Endothelial cell of umbilical vein (primary cell): Measurements from ENCODE around the gene AGTPBP1. TPM values are rescaled to one million over a fixed set of nuclear protein-coding genes. Genes with fewer than 3 reads are reported as not detected.

Experiments
- BruUV-seq: library from RNA; stranded (reverse); fragments of 400-500 nt; replicated peaks from 2 replicates; lab custom pipeline; 2021; lab: Mats Ljungman, UMichigan
- CTCF ChIA-PET: fragments of 300-600, 350-600 bp; sonication (Branson Sonifier 250); formaldehyde crosslinking; loops from one replicate; lab custom pipeline; 2021; ENCODE audit warnings: antibody characterized with exemption, inconsistent platforms; lab: Charles Lee
- POLR2A ChIA-PET: fragments of 300-600, 350-600 bp; sonication (Branson Sonifier 250); formaldehyde crosslinking; loops from one replicate; lab custom pipeline; 2021; ENCODE audit warnings: antibody characterized with exemption, inconsistent platforms; lab: Charles Lee
- DNase-seq: peaks from one replicate; pipeline ENCODE4 v3.0.0-alpha.2; 2011; ENCODE audit warnings: low read depth, low spot score
- FAIRE-seq: peaks from 2 replicates; lab custom pipeline; 2011; peaks lifted over from hg19 to GRCh38; lab: Jason Lieb, UNC
- H2AFZ ChIP-seq: 2 replicates; pipeline ENCODE4 v1.6.0; 2012; ENCODE audit warnings: low read depth, low read length, control low read depth, inconsistent platforms
- H3K27ac ChIP-seq: 2 replicates; pipeline ENCODE4 v1.5.1; 2011; ENCODE audit warnings: low read depth, mild to moderate bottlenecking, control low read depth, low read length, moderate library complexity; ENCODE audit not compliant: insufficient read depth
- H3K27me3 ChIP-seq, 2 experiments: 2 replicates each; pipeline versions ENCODE4 v1.6.0 to v1.6.1; 2011; ENCODE audit warnings: low read length in 2 of 2, mixed read lengths in 1 of 2; ENCODE audit not compliant: control insufficient read depth in 2 of 2, insufficient read depth in 2 of 2
- H3K36me3 ChIP-seq, 2 experiments: 2 replicates in 1 of 2; 3 replicates in 1 of 2; pipeline ENCODE4 v1.5.1; 2011; ENCODE audit warnings: low read length in 2 of 2, mild to moderate bottlenecking in 1 of 2, moderate library complexity in 1 of 2; ENCODE audit not compliant: control insufficient read depth in 2 of 2, insufficient read depth in 2 of 2; ENCODE audit errors: extremely low read depth in 1 of 2
- H3K4me1 ChIP-seq: 3 replicates; pipeline ENCODE4 v1.5.1; 2011; ENCODE audit warnings: mild to moderate bottlenecking, low read length; ENCODE audit not compliant: control insufficient read depth, insufficient read depth; ENCODE audit errors: extremely low read depth
- H3K4me2 ChIP-seq: 2 replicates; pipeline ENCODE4 v1.6.1; 2011; ENCODE audit warnings: low read length, control low read depth, mixed read lengths; ENCODE audit not compliant: insufficient read depth
- H3K4me3 ChIP-seq, 3 experiments: fragments of 200-600 bp in 1 of 3; sonication (generic), shearing (Covaris generic) in 1 of 3; replicated peaks in 1 of 3; 2 replicates each; pipeline ENCODE4 v1.5.1; 2011 to 2016; ENCODE audit warnings: control low read depth in 3 of 3, low read length in 3 of 3, mild to moderate bottlenecking in 2 of 3, inconsistent platforms in 1 of 3, low read depth in 1 of 3, moderate library complexity in 1 of 3; ENCODE audit not compliant: insufficient read depth in 1 of 3
- H3K79me2 ChIP-seq: 2 replicates; pipeline ENCODE4 v1.6.0; 2012; ENCODE audit warnings: low read length, inconsistent platforms; ENCODE audit not compliant: control insufficient read depth, insufficient read depth
- H3K9ac ChIP-seq: replicated peaks from 2 replicates; pipeline ENCODE3; 2011; ENCODE audit warnings: low read length, control low read depth; ENCODE audit not compliant: insufficient read depth; ENCODE audit errors: extremely low read depth
- H3K9me1 ChIP-seq: replicated peaks from 3 replicates; pipeline ENCODE4 v1.6.0; 2011; ENCODE audit warnings: mild to moderate bottlenecking, low read length; ENCODE audit not compliant: control insufficient read depth, insufficient read depth; ENCODE audit errors: extremely low read depth
- H3K9me3 ChIP-seq: replicated peaks from 2 replicates; pipeline ENCODE4 v1.5.1; 2012; ENCODE audit warnings: low read length, inconsistent platforms; ENCODE audit not compliant: control insufficient read depth, insufficient read depth
- H4K20me1 ChIP-seq: replicated peaks from 2 replicates; pipeline ENCODE3; 2011; ENCODE audit warnings: mild to moderate bottlenecking, low read length; ENCODE audit not compliant: control insufficient read depth, insufficient read depth; ENCODE audit errors: extremely low read depth
- CTCF ChIP-seq, 2 donors: IDR thresholded peaks; 1 replicate in 1 of 2; 2 replicates in 1 of 2; pipeline ENCODE4 v1.5.1; 2011; ENCODE audit warnings: low read length in 2 of 2, mild to moderate bottlenecking in 2 of 2, moderate library complexity in 2 of 2, control low read depth in 1 of 2, inconsistent platforms in 1 of 2, low read depth in 1 of 2; ENCODE audit not compliant: insufficient read depth in 1 of 2; ENCODE audit errors: extremely low read depth in 1 of 2
- EZH2 ChIP-seq: IDR thresholded peaks from 2 replicates; pipeline ENCODE4 v1.6.1; 2012; ENCODE audit warnings: borderline replicate concordance, low read depth, mild to moderate bottlenecking, moderate library complexity, low read length, inconsistent platforms; ENCODE audit not compliant: severe bottlenecking
- FOS ChIP-seq: IDR thresholded peaks from 2 replicates; pipeline ENCODE4 v1.6.1; 2011; ENCODE audit warnings: mild to moderate bottlenecking, low read length, moderate library complexity, borderline replicate concordance; ENCODE audit not compliant: insufficient read depth
- GATA2 ChIP-seq: IDR thresholded peaks from 2 replicates; pipeline ENCODE4 v1.7.0; 2011; ENCODE audit warnings: low read depth, mild to moderate bottlenecking, moderate library complexity, mixed read lengths, low read length; ENCODE audit not compliant: insufficient read length, insufficient read depth
- JUN ChIP-seq: IDR thresholded peaks from 2 replicates; pipeline ENCODE4 v1.6.1; 2011; ENCODE audit warnings: borderline replicate concordance, low read depth; ENCODE audit not compliant: insufficient read length, insufficient read depth
- MAX ChIP-seq: IDR thresholded peaks from 2 replicates; pipeline ENCODE4 v1.6.1; 2011; ENCODE audit not compliant: insufficient read depth, insufficient read length
- MYC ChIP-seq: IDR thresholded peaks from one replicate; pipeline ENCODE4 v1.6.1; 2011; ENCODE audit warnings: mild to moderate bottlenecking, low read depth, low read length
- POLR2A ChIP-seq: IDR thresholded peaks from 2 replicates; pipeline ENCODE4 v1.6.1; 2012; ENCODE audit warnings: low read depth, mild to moderate bottlenecking, control low read depth, low read length
- POLR2AphosphoS5 ChIP-seq: IDR thresholded peaks from 2 replicates; pipeline ENCODE4 v1.6.1; 2012; ENCODE audit warnings: low read depth, mild to moderate bottlenecking, control low read depth, low read length, moderate library complexity; ENCODE audit not compliant: insufficient read depth
- dilution Hi-C: fragments of 300-500 bp; cut with MboI; formaldehyde crosslinking; loops from one replicate; pipeline ENCODE4 v1.15.0; 2019; ENCODE audit warnings: low sequenced_read_pairs; ENCODE audit not compliant: extremely low pct_ligation_motif_present
- intact Hi-C: fragments of 100-400 bp; cut with micrococcal nuclease; formaldehyde crosslinking; loops from one replicate; pipeline ENCODE4 v1.10.0; 2022
- polyA plus RNA-seq, 4 experiments: library from polyadenylated mRNA; depleted of rRNA in 3 of 4; stranded (reverse) in 3 of 4; unstranded in 1 of 4; fragments of >200 nt; gene quantifications; 2 replicates each; pipeline versions ENCODE4 v1.2.1 to v1.2.3, GENCODE V29; 2011 to 2012; ENCODE audit warnings: missing spikeins in 1 of 4
- total RNA-seq: library from RNA; stranded (reverse); gene quantifications from 2 replicates; pipeline ENCODE4 v1.2.3, GENCODE V29; 2021

Gene AGTPBP1
- total and polyA plus RNA-seq, 2 donors (not counting 3 experiments of a cell fraction or from before 2014, with no cell fraction given), result 4.2 to 18.4 TPM

GRCh38 chr9:85603936-85604335 is 137.8 kb downstream of the AGTPBP1 start:
- Histone ChIP-seq H3K27ac (no peak overlapping the region), H4K20me1 (no peaks in the 10 kb centered on the region), H3K79me2 (no peaks in the 10 kb centered on the region), H3K9me3 (no peaks in the 10 kb centered on the region), H3K9ac (no peak overlapping the region), H2AFZ (no peak overlapping the region), H3K4me2 (no peak overlapping the region), H3K36me3 (no peaks in the 10 kb centered on the region), H3K4me1 (no peaks in the 10 kb centered on the region), H3K27me3 (no peaks in the 10 kb centered on the region), H3K9me1 (no peaks in the 10 kb centered on the region), H3K4me3 (no peak overlapping the region)
- CTCF ChIA-PET, result interaction anchor here (0.6 kb wide), 1 partner anchor 349 kb away, joined by 4 read pairs; no protein-coding TSS in a partner anchor
- no peak for DNase-seq
- no peak for FAIRE-seq
- POLR2A ChIA-PET, result no interaction called here
- TF ChIP-seq POLR2AphosphoS5, result no peak
- TF ChIP-seq EZH2, result no peak
- TF ChIP-seq GATA2, result no peak
- no peak for TF ChIP-seq POLR2A
- TF ChIP-seq MYC, result no peak
- no peak for TF ChIP-seq CTCF (IDR thresholded peaks at IDR 0.05; ENCODE audit: extremely low read depth in 1 of 2, insufficient read depth in 1 of 2, low read depth in 1 of 2, low read length in 2 of 2)
- no peak for TF ChIP-seq MAX
- no peak for TF ChIP-seq FOS
- TF ChIP-seq JUN, result no peak
- no TSS peak for BruUV-seq
- intact Hi-C loops, result no loop called here
- dilution Hi-C loops, result no loop called here
